K562 (cell line): Measurements from ENCODE around the gene CPM. TPM values are rescaled to one million over a fixed set of nuclear protein-coding genes. Genes with fewer than 3 reads are reported as not detected.
A peak's percentile ranks its signal among the peaks of the same experiment; 100 is the strongest.

Experiments used
- ARID2 ChIP-seq: fragments of 450-650 bp; IDR thresholded peaks from 2 replicates; pipeline ENCODE4 v1.6.1; 2017; ENCODE audit warnings: antibody characterized with exemption, mild to moderate bottlenecking
- BACH1 ChIP-seq: fragments of 200-800 bp; sonication (Bioruptor generic); IDR thresholded peaks from 2 replicates; pipeline ENCODE4 v1.6.1; 2016; ENCODE audit warnings: missing genetic modification characterization, missing compliant biosample characterization
- MTA1 ChIP-seq: fragments of 450-650 bp; IDR thresholded peaks from 2 replicates; pipeline ENCODE4 v1.6.1; 2017; ENCODE audit warnings: borderline replicate concordance
- MTF1 ChIP-seq: fragments of 250-450 bp; sonication (Bioruptor Pico); IDR thresholded peaks from 2 replicates; pipeline ENCODE4 v1.9.0; 2021; ENCODE audit warnings: moderate library complexity, mild to moderate bottlenecking, inconsistent platforms, borderline replicate concordance
- NCOA1 ChIP-seq: fragments of 450-650 bp; IDR thresholded peaks from 2 replicates; pipeline ENCODE4 v1.6.1; 2016; ENCODE audit warnings: low read depth
- POLR2AphosphoS5 ChIP-seq: IDR thresholded peaks from 2 replicates; pipeline ENCODE4 v1.6.1; 2011; ENCODE audit warnings: mild to moderate bottlenecking, low read depth, low read length, moderate library complexity; ENCODE audit not compliant: control insufficient read depth, insufficient read depth
- POLR2B ChIP-seq: fragments of 450-650 bp; IDR thresholded peaks from 2 replicates; pipeline ENCODE4 v1.6.1; 2018; ENCODE audit warnings: low read depth; ENCODE audit not compliant: partially characterized antibody
- POU5F1 ChIP-seq: fragments of 150-350 bp; IDR thresholded peaks from 2 replicates; pipeline ENCODE4 v1.6.1; 2014; ENCODE audit warnings: borderline replicate concordance, low read length, low read depth, mild to moderate bottlenecking; ENCODE audit not compliant: partially characterized antibody
- PTTG1 ChIP-seq: fragments of 450-650 bp; IDR thresholded peaks from 2 replicates; pipeline ENCODE4 v1.6.1; 2016; ENCODE audit warnings: low read depth, mild to moderate bottlenecking, missing genetic modification characterization, missing compliant biosample characterization
- YY1 ChIP-seq, 3 experiments: IDR thresholded peaks; 2 replicates each; pipeline ENCODE4 v1.6.1; 2011; ENCODE audit warnings: low read length in 2 of 3, mild to moderate bottlenecking in 2 of 3, moderate library complexity in 2 of 3, borderline replicate concordance in 1 of 3, control low read depth in 1 of 3, low read depth in 1 of 3; ENCODE audit not compliant: insufficient read depth in 3 of 3, insufficient replicate concordance in 2 of 3, control insufficient read depth in 1 of 3, insufficient read length in 1 of 3; ENCODE audit errors: extremely low read depth in 1 of 3
- ZBTB7A ChIP-seq: IDR thresholded peaks from 2 replicates; pipeline ENCODE4 v1.6.1; 2011; ENCODE audit warnings: low read depth, mild to moderate bottlenecking, low read length, moderate library complexity, borderline replicate concordance; ENCODE audit not compliant: control insufficient read depth
- ZNF133 ChIP-seq: fragments of 250-450 bp; sonication (Bioruptor Pico); IDR thresholded peaks from 2 replicates; pipeline ENCODE4 v1.4.0; 2020; ENCODE audit warnings: mild to moderate bottlenecking
- ZNF23 ChIP-seq: fragments of 250-450 bp; sonication (Bioruptor Pico); IDR thresholded peaks from 2 replicates; pipeline ENCODE4 v1.4.0; 2020; ENCODE audit warnings: mild to moderate bottlenecking
- ZNF282 ChIP-seq: sonication (generic); formaldehyde crosslinking; IDR thresholded peaks from 2 replicates; pipeline ENCODE4 v1.8.1; 2023; ENCODE audit warnings: missing genetic modification reagents
- ZNF316 ChIP-seq: fragments of 450-650 bp; IDR thresholded peaks from 2 replicates; pipeline ENCODE4 v1.6.1; 2016
- ZNF77 ChIP-seq: fragments of 250-450 bp; sonication (Bioruptor Pico); IDR thresholded peaks from 2 replicates; pipeline ENCODE4 v1.5.0; 2020
- polyA plus RNA-seq, 8 experiments: library from polyadenylated mRNA; depleted of rRNA in 4 of 8; stranded (reverse) in 5 of 8; unstranded in 3 of 8; fragments of >200 nt; fragmentation: Nextera tagmentation in 2 of 8; fragmentation: Illumina TruSeq in 1 of 8; extraction: Ambion mirVana in 2 of 8; extraction: Trizol in 1 of 8; gene quantifications; 2 replicates each; pipeline versions ENCODE4 v1.2.1 to v1.2.3, GENCODE V29; 2011 to 2014; ENCODE audit warnings: inconsistent platforms in 1 of 8, missing spikeins in 1 of 8
- total RNA-seq, 7 experiments: library from RNA; depleted of rRNA in 6 of 7; stranded (reverse); fragments of >200 nt in 6 of 7; fragmentation: Illumina TruSeq in 2 of 7; extraction: Trizol in 2 of 7; gene quantifications; 2 replicates each; pipeline versions ENCODE4 v1.2.1 to v1.2.3, GENCODE V29; 2011 to 2021; ENCODE audit warnings: low replicate concordance in 1 of 7
- TF ChIP-seq, protein P1 (sequence below), 2 experiments: fragments of 450-650 bp; IDR thresholded peaks; 2 replicates each; pipeline ENCODE4 v1.6.1; 2018; ENCODE audit warnings: mild to moderate bottlenecking in 2 of 2, low read depth in 1 of 2; ENCODE audit not compliant: partially characterized antibody in 2 of 2
- TF ChIP-seq, protein P2 (sequence below): fragments of 450-650 bp; IDR thresholded peaks from one replicate; pipeline ENCODE4 v1.6.1; 2018; ENCODE audit warnings: mild to moderate bottlenecking, moderate library complexity; ENCODE audit not compliant: partially characterized antibody
- TF ChIP-seq, protein P3 (sequence below): fragments of 450-650 bp; IDR thresholded peaks from 2 replicates; pipeline ENCODE4 v1.6.1; 2016; ENCODE audit warnings: borderline replicate concordance

The CPM gene
- total and polyA plus RNA-seq, 9 of the 15 experiments (the other 6 are each of a cell fraction or from before 2014, with no cell fraction given): 0.31 TPM; not detected in 8

DNA sequence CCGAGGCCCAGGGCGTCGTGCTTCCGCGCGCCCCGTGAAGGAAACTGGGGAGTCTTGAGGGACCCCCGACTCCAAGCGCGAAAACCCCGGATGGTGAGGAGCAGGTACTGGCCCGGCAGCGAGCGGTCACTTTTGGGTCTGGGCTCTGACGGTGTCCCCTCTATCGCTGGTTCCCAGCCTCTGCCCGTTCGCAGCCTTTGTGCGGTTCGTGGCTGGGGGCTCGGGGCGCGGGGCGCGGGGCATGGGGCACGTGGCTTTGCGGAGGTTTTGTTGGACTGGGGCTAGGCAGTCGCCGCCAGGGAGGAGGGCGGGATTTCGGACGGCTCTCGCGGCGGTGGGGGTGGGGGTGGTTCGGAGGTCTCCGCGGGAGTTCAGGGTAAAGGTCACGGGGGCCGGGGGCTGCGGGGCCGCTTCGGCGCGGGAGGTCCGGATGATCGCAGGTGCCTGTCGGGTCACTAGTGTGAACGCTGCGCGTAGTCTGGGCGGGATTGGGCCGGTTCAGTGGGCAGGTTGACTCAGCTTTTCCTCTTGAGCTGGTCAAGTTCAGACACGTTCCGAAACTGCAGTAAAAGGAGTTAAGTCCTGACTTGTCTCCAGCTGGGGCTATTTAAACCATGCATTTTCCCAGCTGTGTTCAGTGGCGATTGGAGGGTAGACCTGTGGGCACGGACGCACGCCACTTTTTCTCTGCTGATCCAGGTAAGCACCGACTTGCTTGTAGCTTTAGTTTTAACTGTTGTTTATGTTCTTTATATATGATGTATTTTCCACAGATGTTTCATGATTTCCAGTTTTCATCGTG, 124.4 kb downstream of the CPM start (continued):
- TF ChIP-seq YY1 (IDR thresholded peaks at IDR 0.05; ENCODE audit: borderline replicate concordance in 1 of 3, control insufficient read depth in 1 of 3, extremely low read depth in 1 of 3, insufficient read depth in 3 of 3, insufficient read length in 1 of 3, insufficient replicate concordance in 2 of 3, low read depth in 1 of 3, low read length in 2 of 3) (no peak), POU5F1 (no peak), BACH1 (tag) (peak; percentile 69; the same call in 1 of the 2 replicates), ZNF77 (CRISPR knock-in tag) (no peak), MTA1 (no peak), ZNF23 (CRISPR knock-in tag) (no peak), ARID2 (no peak), POLR2B (peak; percentile 3), MTF1 (CRISPR knock-in tag) (no peak), ZNF133 (CRISPR knock-in tag) (no peak), NCOA1 (peak; percentile 37; the same call in 1 of the 2 replicates), ZNF316 (peak; percentile 77), PTTG1 (tag) (no peak), ZBTB7A (peak; percentile 92), POLR2AphosphoS5 (peak; percentile 60; the same call in 1 of the 2 replicates), ZNF282 (CRISPR knock-in tag) (no peak)
- TF ChIP-seq, protein P1, sequence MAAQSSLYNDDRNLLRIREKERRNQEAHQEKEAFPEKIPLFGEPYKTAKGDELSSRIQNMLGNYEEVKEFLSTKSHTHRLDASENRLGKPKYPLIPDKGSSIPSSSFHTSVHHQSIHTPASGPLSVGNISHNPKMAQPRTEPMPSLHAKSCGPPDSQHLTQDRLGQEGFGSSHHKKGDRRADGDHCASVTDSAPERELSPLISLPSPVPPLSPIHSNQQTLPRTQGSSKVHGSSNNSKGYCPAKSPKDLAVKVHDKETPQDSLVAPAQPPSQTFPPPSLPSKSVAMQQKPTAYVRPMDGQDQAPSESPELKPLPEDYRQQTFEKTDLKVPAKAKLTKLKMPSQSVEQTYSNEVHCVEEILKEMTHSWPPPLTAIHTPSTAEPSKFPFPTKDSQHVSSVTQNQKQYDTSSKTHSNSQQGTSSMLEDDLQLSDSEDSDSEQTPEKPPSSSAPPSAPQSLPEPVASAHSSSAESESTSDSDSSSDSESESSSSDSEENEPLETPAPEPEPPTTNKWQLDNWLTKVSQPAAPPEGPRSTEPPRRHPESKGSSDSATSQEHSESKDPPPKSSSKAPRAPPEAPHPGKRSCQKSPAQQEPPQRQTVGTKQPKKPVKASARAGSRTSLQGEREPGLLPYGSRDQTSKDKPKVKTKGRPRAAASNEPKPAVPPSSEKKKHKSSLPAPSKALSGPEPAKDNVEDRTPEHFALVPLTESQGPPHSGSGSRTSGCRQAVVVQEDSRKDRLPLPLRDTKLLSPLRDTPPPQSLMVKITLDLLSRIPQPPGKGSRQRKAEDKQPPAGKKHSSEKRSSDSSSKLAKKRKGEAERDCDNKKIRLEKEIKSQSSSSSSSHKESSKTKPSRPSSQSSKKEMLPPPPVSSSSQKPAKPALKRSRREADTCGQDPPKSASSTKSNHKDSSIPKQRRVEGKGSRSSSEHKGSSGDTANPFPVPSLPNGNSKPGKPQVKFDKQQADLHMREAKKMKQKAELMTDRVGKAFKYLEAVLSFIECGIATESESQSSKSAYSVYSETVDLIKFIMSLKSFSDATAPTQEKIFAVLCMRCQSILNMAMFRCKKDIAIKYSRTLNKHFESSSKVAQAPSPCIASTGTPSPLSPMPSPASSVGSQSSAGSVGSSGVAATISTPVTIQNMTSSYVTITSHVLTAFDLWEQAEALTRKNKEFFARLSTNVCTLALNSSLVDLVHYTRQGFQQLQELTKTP (IDR thresholded peaks at IDR 0.05; ENCODE audit: low read depth in 1 of 2, partially characterized antibody in 2 of 2): peak in 1 of 2 experiments; percentile 25
- TF ChIP-seq, protein P2, sequence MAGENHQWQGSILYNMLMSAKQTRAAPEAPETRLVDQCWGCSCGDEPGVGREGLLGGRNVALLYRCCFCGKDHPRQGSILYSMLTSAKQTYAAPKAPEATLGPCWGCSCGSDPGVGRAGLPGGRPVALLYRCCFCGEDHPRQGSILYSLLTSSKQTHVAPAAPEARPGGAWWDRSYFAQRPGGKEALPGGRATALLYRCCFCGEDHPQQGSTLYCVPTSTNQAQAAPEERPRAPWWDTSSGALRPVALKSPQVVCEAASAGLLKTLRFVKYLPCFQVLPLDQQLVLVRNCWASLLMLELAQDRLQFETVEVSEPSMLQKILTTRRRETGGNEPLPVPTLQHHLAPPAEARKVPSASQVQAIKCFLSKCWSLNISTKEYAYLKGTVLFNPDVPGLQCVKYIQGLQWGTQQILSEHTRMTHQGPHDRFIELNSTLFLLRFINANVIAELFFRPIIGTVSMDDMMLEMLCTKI: no peak
- TF ChIP-seq, protein P3, sequence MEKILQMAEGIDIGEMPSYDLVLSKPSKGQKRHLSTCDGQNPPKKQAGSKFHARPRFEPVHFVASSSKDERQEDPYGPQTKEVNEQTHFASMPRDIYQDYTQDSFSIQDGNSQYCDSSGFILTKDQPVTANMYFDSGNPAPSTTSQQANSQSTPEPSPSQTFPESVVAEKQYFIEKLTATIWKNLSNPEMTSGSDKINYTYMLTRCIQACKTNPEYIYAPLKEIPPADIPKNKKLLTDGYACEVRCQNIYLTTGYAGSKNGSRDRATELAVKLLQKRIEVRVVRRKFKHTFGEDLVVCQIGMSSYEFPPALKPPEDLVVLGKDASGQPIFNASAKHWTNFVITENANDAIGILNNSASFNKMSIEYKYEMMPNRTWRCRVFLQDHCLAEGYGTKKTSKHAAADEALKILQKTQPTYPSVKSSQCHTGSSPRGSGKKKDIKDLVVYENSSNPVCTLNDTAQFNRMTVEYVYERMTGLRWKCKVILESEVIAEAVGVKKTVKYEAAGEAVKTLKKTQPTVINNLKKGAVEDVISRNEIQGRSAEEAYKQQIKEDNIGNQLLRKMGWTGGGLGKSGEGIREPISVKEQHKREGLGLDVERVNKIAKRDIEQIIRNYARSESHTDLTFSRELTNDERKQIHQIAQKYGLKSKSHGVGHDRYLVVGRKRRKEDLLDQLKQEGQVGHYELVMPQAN: peak; percentile 84
